Astrocyte (in vitro differentiated cells and primary cell): ENCODE measurements around the gene DNAJC12. TPM values are rescaled to one million over a fixed set of nuclear protein-coding genes. Genes with fewer than 3 reads are reported as not detected.

Experiments used
- DNase-seq: peaks from one replicate; pipeline ENCODE4 v3.0.0-alpha.2; 2010; ENCODE audit warnings: low read depth
- FAIRE-seq: peaks from 2 replicates; lab custom pipeline; 2011; peaks lifted over from hg19 to GRCh38; lab: Jason Lieb, UNC
- H2AFZ ChIP-seq: 2 replicates; pipeline ENCODE4 v1.6.0; 2012; ENCODE audit warnings: low read depth, low read length, inconsistent platforms
- H3K27ac ChIP-seq: 2 replicates; pipeline ENCODE4 v1.5.1; 2011; ENCODE audit warnings: low read depth, low read length, inconsistent platforms
- H3K27me3 ChIP-seq: 2 replicates; pipeline ENCODE4 v1.6.0; 2011; ENCODE audit warnings: low read length, inconsistent platforms; ENCODE audit not compliant: insufficient read depth
- H3K36me3 ChIP-seq: 2 replicates; pipeline ENCODE4 v1.5.1; 2011; ENCODE audit warnings: low read length, inconsistent platforms; ENCODE audit not compliant: insufficient read depth
- H3K4me1 ChIP-seq: 2 replicates; pipeline ENCODE4 v1.5.1; 2011; ENCODE audit warnings: low read length, inconsistent platforms; ENCODE audit not compliant: insufficient read depth
- H3K4me2 ChIP-seq: 2 replicates; pipeline ENCODE4 v1.6.0; 2012; ENCODE audit warnings: low read length, inconsistent platforms
- H3K4me3 ChIP-seq: 2 replicates; pipeline ENCODE4 v1.5.1; 2011; ENCODE audit warnings: low read depth, mild to moderate bottlenecking, low read length, inconsistent platforms; ENCODE audit not compliant: insufficient read depth
- H3K79me2 ChIP-seq: 2 replicates; pipeline ENCODE4 v1.6.0; 2012; ENCODE audit warnings: mild to moderate bottlenecking, low read length, inconsistent platforms; ENCODE audit not compliant: insufficient read depth
- H3K9ac ChIP-seq: 2 replicates; pipeline ENCODE4 v1.6.0; 2012; ENCODE audit warnings: mild to moderate bottlenecking, low read length, inconsistent platforms
- H3K9me3 ChIP-seq: 2 replicates; pipeline ENCODE4 v1.5.1; 2012; ENCODE audit warnings: low read depth, mild to moderate bottlenecking, low read length, inconsistent platforms; ENCODE audit not compliant: insufficient read depth
- H4K20me1 ChIP-seq: 2 replicates; pipeline ENCODE4 v1.6.0; 2012; ENCODE audit warnings: low read length, inconsistent platforms; ENCODE audit not compliant: insufficient read depth
- H3K27ac Mint-ChIP-seq: one replicate; pipeline ENCODE4 v1.8.0; 2021; ENCODE audit warnings: mild to moderate bottlenecking, mixed read lengths; ENCODE audit not compliant: unreplicated experiment
- H3K27me3 Mint-ChIP-seq: one replicate; pipeline ENCODE4 v1.8.0; 2021; ENCODE audit warnings: low read depth, mixed read lengths; ENCODE audit not compliant: unreplicated experiment
- H3K36me3 Mint-ChIP-seq: one replicate; pipeline ENCODE4 v1.8.0; 2021; ENCODE audit warnings: low read depth, mixed read lengths; ENCODE audit not compliant: unreplicated experiment
- H3K4me1 Mint-ChIP-seq: one replicate; pipeline ENCODE4 v1.8.0; 2021; ENCODE audit warnings: low read depth, mixed read lengths; ENCODE audit not compliant: unreplicated experiment
- H3K4me3 Mint-ChIP-seq: one replicate; pipeline ENCODE4 v1.8.0; 2021; ENCODE audit warnings: mild to moderate bottlenecking, moderate library complexity, mixed read lengths; ENCODE audit not compliant: unreplicated experiment
- H3K9me3 Mint-ChIP-seq: one replicate; pipeline ENCODE4 v1.8.0; 2021; ENCODE audit warnings: mild to moderate bottlenecking, mixed read lengths; ENCODE audit not compliant: unreplicated experiment
- EZH2 ChIP-seq: IDR thresholded peaks from 2 replicates; pipeline ENCODE4 v1.6.1; 2012; ENCODE audit warnings: mild to moderate bottlenecking, low read length, inconsistent platforms; ENCODE audit not compliant: insufficient read depth
- total RNA-seq: library from RNA; stranded (reverse); gene quantifications from 2 replicates; pipeline ENCODE4 v1.2.1, GENCODE V29; 2021
- TF ChIP-seq, protein P1 (sequence below): IDR thresholded peaks from 2 replicates; pipeline ENCODE4 v1.5.1; 2011; ENCODE audit warnings: low read depth, mild to moderate bottlenecking, inconsistent platforms, low read length, moderate library complexity; ENCODE audit not compliant: insufficient read depth

The DNAJC12 gene
- total RNA-seq, 1 donor from 2014 or later: 2.1 TPM

DNA sequence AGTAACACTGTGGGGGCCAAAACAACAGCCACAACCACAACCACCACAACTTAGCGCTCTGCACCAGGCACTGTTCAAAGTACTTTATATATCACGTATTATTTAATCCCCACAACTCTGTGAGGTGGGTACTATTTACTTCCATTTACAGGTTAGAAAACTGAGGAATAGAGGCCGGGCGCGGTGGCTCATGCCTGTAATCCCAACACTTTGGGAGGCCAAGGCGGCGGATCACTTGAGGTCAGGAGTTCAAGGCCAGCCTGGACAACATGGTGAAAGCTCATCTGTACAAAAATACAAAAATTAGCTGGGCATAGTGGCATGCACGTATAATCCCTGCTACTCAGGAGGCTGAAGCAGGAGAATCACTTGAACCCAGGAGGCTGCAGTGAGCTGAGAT, 3.6 kb downstream of the DNAJC12 start:
- Histone ChIP-seq H3K79me2 (no peaks in the 10 kb centered on the region), H3K27ac (no peak overlapping the region), H2AFZ (no peak overlapping the region), H3K36me3 (no peaks in the 10 kb centered on the region), H3K27me3 (no peaks in the 10 kb centered on the region), H3K9me3 (no peaks in the 10 kb centered on the region), H3K4me2 (no peak overlapping the region), H3K4me1 (no peaks in the 10 kb centered on the region), H3K9ac (no peak overlapping the region), H3K4me3 (no peak overlapping the region), H4K20me1 (no peaks in the 10 kb centered on the region)
- Mint-ChIP-seq H3K9me3 (no peaks in the 10 kb centered on the region), H3K36me3 (no peaks in the 10 kb centered on the region), H3K27me3 (no peaks in the 10 kb centered on the region), H3K4me3 (no peak overlapping the region), H3K4me1 (no peaks in the 10 kb centered on the region), H3K27ac (no peak overlapping the region)
- DNase-seq (no peak), FAIRE-seq (no peak)
- TF ChIP-seq EZH2: no peak
- TF ChIP-seq, protein P1, sequence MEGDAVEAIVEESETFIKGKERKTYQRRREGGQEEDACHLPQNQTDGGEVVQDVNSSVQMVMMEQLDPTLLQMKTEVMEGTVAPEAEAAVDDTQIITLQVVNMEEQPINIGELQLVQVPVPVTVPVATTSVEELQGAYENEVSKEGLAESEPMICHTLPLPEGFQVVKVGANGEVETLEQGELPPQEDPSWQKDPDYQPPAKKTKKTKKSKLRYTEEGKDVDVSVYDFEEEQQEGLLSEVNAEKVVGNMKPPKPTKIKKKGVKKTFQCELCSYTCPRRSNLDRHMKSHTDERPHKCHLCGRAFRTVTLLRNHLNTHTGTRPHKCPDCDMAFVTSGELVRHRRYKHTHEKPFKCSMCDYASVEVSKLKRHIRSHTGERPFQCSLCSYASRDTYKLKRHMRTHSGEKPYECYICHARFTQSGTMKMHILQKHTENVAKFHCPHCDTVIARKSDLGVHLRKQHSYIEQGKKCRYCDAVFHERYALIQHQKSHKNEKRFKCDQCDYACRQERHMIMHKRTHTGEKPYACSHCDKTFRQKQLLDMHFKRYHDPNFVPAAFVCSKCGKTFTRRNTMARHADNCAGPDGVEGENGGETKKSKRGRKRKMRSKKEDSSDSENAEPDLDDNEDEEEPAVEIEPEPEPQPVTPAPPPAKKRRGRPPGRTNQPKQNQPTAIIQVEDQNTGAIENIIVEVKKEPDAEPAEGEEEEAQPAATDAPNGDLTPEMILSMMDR: no peak

DNA sequence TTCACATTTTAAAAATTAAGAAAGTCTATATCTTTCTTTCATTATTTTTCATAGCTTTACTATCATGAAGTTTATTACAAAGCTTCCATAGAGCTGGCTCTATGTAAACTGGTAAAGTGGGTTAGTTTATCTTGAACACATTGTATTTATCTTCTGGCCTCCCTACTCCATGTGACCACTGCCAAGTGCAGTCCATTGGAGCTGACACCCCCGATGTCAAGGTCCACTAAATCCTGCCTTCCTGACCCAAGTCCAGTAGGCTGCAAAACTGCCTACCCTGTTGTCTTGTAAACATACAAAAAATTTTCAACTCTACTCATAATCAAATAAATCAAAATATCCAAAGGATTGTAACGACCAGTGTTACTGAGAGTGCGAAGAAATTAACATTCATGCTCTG, 10.2 kb downstream of the DNAJC12 start:
- Histone ChIP-seq H4K20me1 (no peaks in the 10 kb centered on the region), H3K9me3 (no peaks in the 10 kb centered on the region), H3K4me3 (no peak overlapping the region), H3K79me2 (no peaks in the 10 kb centered on the region), H2AFZ (no peak overlapping the region), H3K4me2 (no peak overlapping the region), H3K9ac (no peak overlapping the region), H3K27ac (no peak overlapping the region), H3K36me3 (no peaks in the 10 kb centered on the region), H3K4me1 (peaks cover 7% of the 10 kb centered on the region), H3K27me3 (no peaks in the 10 kb centered on the region)
- Mint-ChIP-seq H3K27ac (no peak overlapping the region), H3K36me3 (no peaks in the 10 kb centered on the region), H3K4me3 (no peak overlapping the region), H3K9me3 (no peaks in the 10 kb centered on the region), H3K4me1 (peaks cover 8% of the 10 kb centered on the region), H3K27me3 (no peaks in the 10 kb centered on the region)
- DNase-seq: no peak
- FAIRE-seq: no peak
- TF ChIP-seq EZH2: no peak
- TF ChIP-seq, protein P1: no peak

DNA sequence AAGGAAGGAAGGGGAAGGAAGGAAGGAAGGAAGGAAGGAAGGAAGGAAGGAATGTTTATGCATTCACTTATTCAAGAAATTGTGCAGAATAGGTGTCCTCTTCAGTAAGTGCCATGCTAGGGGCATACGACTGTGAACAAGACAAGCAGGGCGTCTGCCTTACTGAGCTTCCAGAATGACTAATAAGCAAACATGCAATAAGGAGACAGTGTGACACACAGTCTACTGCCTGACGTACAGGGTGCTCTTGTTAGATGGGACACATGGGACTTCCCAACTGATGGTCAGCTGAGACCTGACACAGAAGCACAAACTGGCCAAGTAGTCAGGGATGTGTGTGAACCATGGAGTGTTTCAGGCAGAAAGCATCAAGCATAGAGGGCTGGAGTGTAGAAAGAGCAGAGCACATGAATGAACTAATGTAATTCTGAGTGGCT, 18.2 kb downstream of the DNAJC12 start:
- Mint-ChIP-seq H3K36me3 (no peaks in the 10 kb centered on the region), H3K4me1 (peaks cover 14% of the 10 kb centered on the region), H3K27ac (no peak overlapping the region), H3K4me3 (no peak overlapping the region), H3K9me3 (no peaks in the 10 kb centered on the region), H3K27me3 (no peaks in the 10 kb centered on the region)
- no peaks in the 10 kb centered on the region for H3K36me3 ChIP-seq
- DNase-seq (peak; percentile 51), FAIRE-seq (no peak)
- no peaks in the 10 kb centered on the region for H3K27me3 ChIP-seq
- H3K4me2 ChIP-seq: no peak overlapping the region
- H3K9ac ChIP-seq: no peak overlapping the region
- TF ChIP-seq EZH2: no peak
- TF ChIP-seq, protein P1: no peak
- H3K9me3 ChIP-seq: no peaks in the 10 kb centered on the region
- no peak overlapping the region for H3K27ac ChIP-seq
- H3K79me2 ChIP-seq: no peaks in the 10 kb centered on the region
- H3K4me1 ChIP-seq: peaks cover 13% of the 10 kb centered on the region
- no peak overlapping the region for H2AFZ ChIP-seq
- no peak overlapping the region for H3K4me3 ChIP-seq
- H4K20me1 ChIP-seq: no peaks in the 10 kb centered on the region
